GM12878 (cell line): Measurements from ENCODE around the gene GPR26. TPM values are rescaled to one million over a fixed set of nuclear protein-coding genes. Genes with fewer than 3 reads are reported as not detected.

Source experiments
- ATAC-seq: fragments of 200-7000 bp; cut with Tn5 transposase; 3 replicates; pipeline ENCODE4 v1.9.1; 2020; ENCODE audit warnings: mild to moderate bottlenecking, moderate library complexity
- BruUV-seq: library from RNA; stranded (reverse); fragments of 400-500 nt; replicated peaks from 2 replicates; lab custom pipeline; 2021; lab: Mats Ljungman, UMichigan
- CTCF ChIA-PET: fragments of 300-600 bp; sonication (Branson Sonifier 250); formaldehyde crosslinking; extraction: SDS; loops from one replicate; lab custom pipeline; 2021; ENCODE audit warnings: inconsistent platforms; lab: Yijun Ruan, JAX
- POLR2A ChIA-PET: fragments of 350-600 bp; formaldehyde crosslinking; extraction: SDS; loops from one replicate; lab custom pipeline; 2021; ENCODE audit warnings: inconsistent platforms; lab: Charles Lee
- RAD21 ChIA-PET: fragments of 300-600 bp; sonication (Branson Sonifier 250); formaldehyde crosslinking; loops from one replicate; lab custom pipeline; 2023; ENCODE audit warnings: antibody characterized with exemption; ENCODE audit not compliant: unreplicated experiment; lab: Charles Lee
- SMC1A ChIA-PET: fragments of 300-600 bp; sonication (Branson Sonifier 250); formaldehyde crosslinking; loops from one replicate; lab custom pipeline; 2023; ENCODE audit not compliant: unreplicated experiment, uncharacterized antibody; lab: Charles Lee
- DNase-seq: peaks from one replicate; pipeline ENCODE4 v3.0.0-alpha.2; 2011; ENCODE audit warnings: low read depth, low spot score
- FAIRE-seq: peaks from 3 replicates; lab custom pipeline; 2011; peaks lifted over from hg19 to GRCh38; lab: Jason Lieb, UNC
- H2AFZ ChIP-seq: 2 replicates; pipeline ENCODE4 v1.6.0; 2011; ENCODE audit warnings: low read depth, low read length, control low read depth; ENCODE audit not compliant: control insufficient read depth
- H3K27ac ChIP-seq: 2 replicates; pipeline ENCODE4 v1.5.1; 2011; ENCODE audit warnings: control low read depth; ENCODE audit not compliant: control insufficient read depth, insufficient read depth
- H3K27me3 ChIP-seq, 2 experiments: replicated peaks in 1 of 2; 2 replicates each; pipeline versions ENCODE4 v1.6.0 to v1.6.1; 2011; ENCODE audit warnings: low read length in 1 of 2; ENCODE audit not compliant: control insufficient read depth in 2 of 2, insufficient read depth in 2 of 2
- H3K36me3 ChIP-seq, 2 experiments: 2 replicates each; pipeline ENCODE4 v1.5.1; 2011; ENCODE audit warnings: low read length in 1 of 2; ENCODE audit not compliant: control insufficient read depth in 2 of 2, insufficient read depth in 2 of 2
- H3K4me1 ChIP-seq: 2 replicates; pipeline ENCODE4 v1.6.1; 2011; ENCODE audit warnings: mild to moderate bottlenecking, low read length, moderate library complexity, mixed read lengths; ENCODE audit not compliant: control insufficient read depth, insufficient read depth
- H3K4me2 ChIP-seq: 2 replicates; pipeline ENCODE4 v1.6.0; 2011; ENCODE audit warnings: control low read depth; ENCODE audit not compliant: control insufficient read depth, insufficient read depth
- H3K4me3 ChIP-seq: fragments of 200-600 bp; sonication (generic); 2 replicates; pipeline ENCODE4 v1.5.1; 2016
- H3K79me2 ChIP-seq: 2 replicates; pipeline ENCODE4 v1.6.0; 2011; ENCODE audit warnings: low read length; ENCODE audit not compliant: control insufficient read depth, insufficient read depth
- H3K9ac ChIP-seq: 2 replicates; pipeline ENCODE4 v1.8.0; 2011; ENCODE audit warnings: low read length, control low read depth, mixed read lengths; ENCODE audit not compliant: control insufficient read depth, insufficient read depth
- H3K9me3 ChIP-seq: replicated peaks from 3 replicates; pipeline ENCODE4 v1.5.1; 2011; ENCODE audit warnings: mild to moderate bottlenecking, low read length; ENCODE audit not compliant: control insufficient read depth, insufficient read depth
- H4K20me1 ChIP-seq: 2 replicates; pipeline ENCODE4 v1.6.0; 2011; ENCODE audit not compliant: control insufficient read depth, insufficient read depth
- ASH2L ChIP-seq: fragments of 300-600, 200-600 bp; sonication (generic); IDR thresholded peaks from 2 replicates; pipeline ENCODE4 v1.6.1; 2017; ENCODE audit warnings: low read depth, mild to moderate bottlenecking, borderline replicate concordance
- CEBPZ ChIP-seq: fragments of 150-350 bp; IDR thresholded peaks from 2 replicates; pipeline ENCODE4 v1.6.1; 2016; ENCODE audit warnings: low read depth, low read length
- JUNB ChIP-seq: IDR thresholded peaks from 2 replicates; pipeline ENCODE4 v1.6.1; 2016; ENCODE audit warnings: antibody characterized with exemption, mild to moderate bottlenecking
- MTA3 ChIP-seq: IDR thresholded peaks from 2 replicates; pipeline ENCODE4 v1.6.1; 2012; ENCODE audit warnings: low read length, inconsistent platforms, borderline replicate concordance
- NRF1 ChIP-seq: conservative IDR thresholded peaks from 2 replicates; pipeline ENCODE4 v1.6.1; 2011; ENCODE audit warnings: mild to moderate bottlenecking, low read depth, low read length, improper control_type of control experiment
- PBX3 ChIP-seq: IDR thresholded peaks from 2 replicates; pipeline ENCODE4 v1.6.1; 2011; ENCODE audit warnings: mild to moderate bottlenecking, low read depth, low read length, moderate library complexity; ENCODE audit not compliant: insufficient replicate concordance
- POLR2A ChIP-seq: IDR thresholded peaks from 2 replicates; pipeline ENCODE4 v1.6.1; 2011; ENCODE audit warnings: low read depth, mild to moderate bottlenecking, low read length
- TCF7 ChIP-seq: IDR thresholded peaks from 2 replicates; pipeline ENCODE4 v1.6.1; 2014; ENCODE audit warnings: antibody characterized with exemption, borderline replicate concordance
- ZNF217 ChIP-seq: fragments of 450-650 bp; IDR thresholded peaks from 2 replicates; pipeline ENCODE4 v1.6.1; 2017; ENCODE audit warnings: antibody characterized with exemption, mild to moderate bottlenecking
- WGBS: methylation state at CpG from one replicate; pipeline ENCODE4 v1.1.6; 2016; ENCODE audit warnings: low lambda C conversion rate; ENCODE audit not compliant: insufficient replicate concordance, insufficient coverage; ENCODE audit errors: missing lambda C conversion rate; 5-methylcytosine and 5-hydroxymethylcytosine counted together
- in situ Hi-C: fragments of 300-500 bp; cut with MboI; formaldehyde crosslinking; loops from 9 replicates; pipeline ENCODE4 v1.14.3; 2018; ENCODE audit warnings: mixed read lengths
- intact Hi-C: fragments of 100-400 bp; cut with micrococcal nuclease; formaldehyde crosslinking; loops from one replicate; pipeline ENCODE4 v1.14.2; 2022; ENCODE audit not compliant: unreplicated experiment
- polyA plus RNA-seq, 11 experiments: library from polyadenylated mRNA; depleted of rRNA in 4 of 11; unstranded in 6 of 11; stranded (reverse) in 5 of 11; fragments of >200 nt; fragmentation: Nextera tagmentation in 4 of 11; fragmentation: Illumina TruSeq in 1 of 11; extraction: Ambion mirVana in 4 of 11; extraction: Trizol in 1 of 11; gene quantifications; 1 replicate in 1 of 11; 2 replicates in 10 of 11; pipeline versions ENCODE4 v1.2.1 to v1.2.3, GENCODE V29; 2011 to 2016; ENCODE audit warnings: inconsistent platforms in 2 of 11, missing spikeins in 2 of 11, low read depth in 1 of 11
- total RNA-seq, 4 experiments: library from RNA; depleted of rRNA in 3 of 4; stranded (reverse); fragments of >200 nt in 3 of 4; fragmentation: Illumina TruSeq in 1 of 4; extraction: Trizol in 1 of 4; gene quantifications; 2 replicates each; pipeline versions ENCODE4 v1.2.1 to v1.2.3, GENCODE V29; 2013 to 2021
- TF ChIP-seq, protein P1 (sequence below): fragments of 150-350 bp; IDR thresholded peaks from 2 replicates; pipeline ENCODE4 v1.6.1; 2014; ENCODE audit warnings: mild to moderate bottlenecking, low read depth, low read length
- TF ChIP-seq, protein P2 (sequence below): fragments of 450-650 bp; IDR thresholded peaks from 2 replicates; pipeline ENCODE4 v1.6.1; 2016; ENCODE audit warnings: mild to moderate bottlenecking
- TF ChIP-seq, protein P3 (sequence below): fragments of 450-650 bp; formaldehyde crosslinking; IDR thresholded peaks from 2 replicates; pipeline ENCODE4 v1.4.0; 2020; ENCODE audit warnings: mild to moderate bottlenecking, moderate library complexity

GPR26 gene
- total and polyA plus RNA-seq, 10 of the 15 experiments (the other 5 are each of a cell fraction or from before 2014, with no cell fraction given) = 0.01 to 0.03 TPM; not detected in 8

- H2AFZ ChIP-seq = no peak overlapping the region
- BruUV-seq = no TSS peak
- CTCF ChIA-PET = interaction anchor here (0.8 to 2.5 kb wide), 6 partner anchors 8 to 225 kb away, joined by 3 to 14 read pairs (median 4); no protein-coding TSS in a partner anchor
- H3K27ac ChIP-seq = no peak overlapping the region
- H3K4me2 ChIP-seq = no peak overlapping the region
- intact Hi-C loops = loop anchor here (10.0 kb wide), 1 partner anchor 223 kb away; no protein-coding TSS in a partner anchor
- H3K79me2 ChIP-seq = no peaks in the 10 kb centered on the region
- SMC1A ChIA-PET = interaction anchor here (1.6 to 2.0 kb wide), 2 partner anchors 8 to 225 kb away, joined by 5 to 8 read pairs; no protein-coding TSS in a partner anchor
- no peaks in the 10 kb centered on the region for H3K36me3 ChIP-seq
- H3K9ac ChIP-seq = no peak overlapping the region
- peaks cover 2% of the 10 kb centered on the region in 2 experiments; a peak in 2 of 4 replicates for H3K27me3 ChIP-seq
- FAIRE-seq (no peak), ATAC-seq (no peak), DNase-seq (no peak)
- H3K4me3 ChIP-seq = no peak overlapping the region
- H4K20me1 ChIP-seq = no peaks in the 10 kb centered on the region
- 35% methylated on average over 5 of the region's 5 CpGs for WGBS
- H3K9me3 ChIP-seq = no peaks in the 10 kb centered on the region
- POLR2A ChIA-PET = no interaction called here
- H3K4me1 ChIP-seq = no peaks in the 10 kb centered on the region
- RAD21 ChIA-PET = interaction anchor here (1.1 to 1.4 kb wide), 3 partner anchors 37 to 229 kb away, joined by 3 to 9 read pairs (median 3); no protein-coding TSS in a partner anchor
- in situ Hi-C loops = no loop called here
- TF ChIP-seq, protein P1, sequence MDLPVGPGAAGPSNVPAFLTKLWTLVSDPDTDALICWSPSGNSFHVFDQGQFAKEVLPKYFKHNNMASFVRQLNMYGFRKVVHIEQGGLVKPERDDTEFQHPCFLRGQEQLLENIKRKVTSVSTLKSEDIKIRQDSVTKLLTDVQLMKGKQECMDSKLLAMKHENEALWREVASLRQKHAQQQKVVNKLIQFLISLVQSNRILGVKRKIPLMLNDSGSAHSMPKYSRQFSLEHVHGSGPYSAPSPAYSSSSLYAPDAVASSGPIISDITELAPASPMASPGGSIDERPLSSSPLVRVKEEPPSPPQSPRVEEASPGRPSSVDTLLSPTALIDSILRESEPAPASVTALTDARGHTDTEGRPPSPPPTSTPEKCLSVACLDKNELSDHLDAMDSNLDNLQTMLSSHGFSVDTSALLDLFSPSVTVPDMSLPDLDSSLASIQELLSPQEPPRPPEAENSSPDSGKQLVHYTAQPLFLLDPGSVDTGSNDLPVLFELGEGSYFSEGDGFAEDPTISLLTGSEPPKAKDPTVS = no peak
- no peak for TF ChIP-seq JUNB
- TF ChIP-seq, protein P2, sequence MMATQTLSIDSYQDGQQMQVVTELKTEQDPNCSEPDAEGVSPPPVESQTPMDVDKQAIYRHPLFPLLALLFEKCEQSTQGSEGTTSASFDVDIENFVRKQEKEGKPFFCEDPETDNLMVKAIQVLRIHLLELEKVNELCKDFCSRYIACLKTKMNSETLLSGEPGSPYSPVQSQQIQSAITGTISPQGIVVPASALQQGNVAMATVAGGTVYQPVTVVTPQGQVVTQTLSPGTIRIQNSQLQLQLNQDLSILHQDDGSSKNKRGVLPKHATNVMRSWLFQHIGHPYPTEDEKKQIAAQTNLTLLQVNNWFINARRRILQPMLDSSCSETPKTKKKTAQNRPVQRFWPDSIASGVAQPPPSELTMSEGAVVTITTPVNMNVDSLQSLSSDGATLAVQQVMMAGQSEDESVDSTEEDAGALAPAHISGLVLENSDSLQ = no peak
- no peak for TF ChIP-seq NRF1
- no peak for TF ChIP-seq CEBPZ
- TF ChIP-seq PBX3 = no peak
- no peak for TF ChIP-seq TCF7
- TF ChIP-seq ASH2L = no peak
- TF ChIP-seq POLR2A = no peak
- TF ChIP-seq MTA3 = no peak
- TF ChIP-seq, protein P3, sequence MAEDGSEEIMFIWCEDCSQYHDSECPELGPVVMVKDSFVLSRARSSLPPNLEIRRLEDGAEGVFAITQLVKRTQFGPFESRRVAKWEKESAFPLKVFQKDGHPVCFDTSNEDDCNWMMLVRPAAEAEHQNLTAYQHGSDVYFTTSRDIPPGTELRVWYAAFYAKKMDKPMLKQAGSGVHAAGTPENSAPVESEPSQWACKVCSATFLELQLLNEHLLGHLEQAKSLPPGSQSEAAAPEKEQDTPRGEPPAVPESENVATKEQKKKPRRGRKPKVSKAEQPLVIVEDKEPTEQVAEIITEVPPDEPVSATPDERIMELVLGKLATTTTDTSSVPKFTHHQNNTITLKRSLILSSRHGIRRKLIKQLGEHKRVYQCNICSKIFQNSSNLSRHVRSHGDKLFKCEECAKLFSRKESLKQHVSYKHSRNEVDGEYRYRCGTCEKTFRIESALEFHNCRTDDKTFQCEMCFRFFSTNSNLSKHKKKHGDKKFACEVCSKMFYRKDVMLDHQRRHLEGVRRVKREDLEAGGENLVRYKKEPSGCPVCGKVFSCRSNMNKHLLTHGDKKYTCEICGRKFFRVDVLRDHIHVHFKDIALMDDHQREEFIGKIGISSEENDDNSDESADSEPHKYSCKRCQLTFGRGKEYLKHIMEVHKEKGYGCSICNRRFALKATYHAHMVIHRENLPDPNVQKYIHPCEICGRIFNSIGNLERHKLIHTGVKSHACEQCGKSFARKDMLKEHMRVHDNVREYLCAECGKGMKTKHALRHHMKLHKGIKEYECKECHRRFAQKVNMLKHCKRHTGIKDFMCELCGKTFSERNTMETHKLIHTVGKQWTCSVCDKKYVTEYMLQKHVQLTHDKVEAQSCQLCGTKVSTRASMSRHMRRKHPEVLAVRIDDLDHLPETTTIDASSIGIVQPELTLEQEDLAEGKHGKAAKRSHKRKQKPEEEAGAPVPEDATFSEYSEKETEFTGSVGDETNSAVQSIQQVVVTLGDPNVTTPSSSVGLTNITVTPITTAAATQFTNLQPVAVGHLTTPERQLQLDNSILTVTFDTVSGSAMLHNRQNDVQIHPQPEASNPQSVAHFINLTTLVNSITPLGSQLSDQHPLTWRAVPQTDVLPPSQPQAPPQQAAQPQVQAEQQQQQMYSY (CRISPR knock-in tag) = no peak
- TF ChIP-seq ZNF217 = no peak
These were observed 75.6 kb downstream of the GPR26 start for GRCh38 chr10:123741711-123742110.
